SK-N-MC (cell line): Measurements from ENCODE around the gene LYRM4.

ENCODE experiments used
- EZH2 ChIP-seq: fragments of 200-600 bp; sonication (generic); IDR thresholded peaks from one replicate; pipeline ENCODE4 v1.6.1; 2017; ENCODE audit warnings: antibody characterized with exemption
- FOXP2 ChIP-seq: optimal IDR thresholded peaks from 2 replicates; pipeline ENCODE3; 2011; ENCODE audit warnings: mild to moderate bottlenecking, moderate library complexity; ENCODE audit not compliant: insufficient read depth; ENCODE audit errors: extremely low read length, control extremely low read depth
- POLR2AphosphoS5 ChIP-seq: IDR thresholded peaks from 2 replicates; pipeline ENCODE4 v1.6.1; 2012; ENCODE audit warnings: mild to moderate bottlenecking, low read depth, low read length, borderline replicate concordance

- TF ChIP-seq EZH2 = no peak
- TF ChIP-seq POLR2AphosphoS5 = no peak
- no peak for TF ChIP-seq FOXP2
Observed at GRCh38 chr6:5219011-5219691, 41.6 kb downstream of the LYRM4 start.
